H1 (cell line): ENCODE results near the gene CASTOR1. TPM values are rescaled to one million over a fixed set of nuclear protein-coding genes. Genes with fewer than 3 reads are reported as not detected.

Source experiments
- CTCF ChIA-PET: fragments of 300-600 bp; sonication (Branson Sonifier 250); formaldehyde crosslinking; loops from one replicate; lab custom pipeline; 2021; ENCODE audit not compliant: partially characterized antibody; lab: Charles Lee
- POLR2A ChIA-PET: fragments of 300-600 bp; sonication (Branson Sonifier 250); formaldehyde crosslinking; loops from one replicate; lab custom pipeline; 2021; ENCODE audit warnings: inconsistent platforms; ENCODE audit not compliant: partially characterized antibody; lab: Charles Lee
- DNase-seq, 2 experiments: peaks; one replicate each; pipeline versions ENCODE4 v3.0.0 to v3.0.0-alpha.2; 2010 to 2022; ENCODE audit warnings: low spot score in 2 of 2, low read depth in 1 of 2, mixed read lengths in 1 of 2
- FAIRE-seq: peaks from 2 replicates; lab custom pipeline; 2011; peaks lifted over from hg19 to GRCh38; lab: Jason Lieb, UNC
- H2AFZ ChIP-seq: 2 replicates; pipeline ENCODE4 v1.8.1; 2012; ENCODE audit warnings: low read length, inconsistent platforms
- H2AK5ac ChIP-seq: 2 replicates; pipeline ENCODE4 v1.6.1; 2013; ENCODE audit warnings: low read depth, low read length
- H2BK120ac ChIP-seq: replicated peaks from 2 replicates; pipeline ENCODE3; 2013; ENCODE audit warnings: low read depth, low read length, inconsistent platforms
- H2BK12ac ChIP-seq: 2 replicates; pipeline ENCODE4 v1.6.1; 2013; ENCODE audit warnings: low read depth, low read length
- H2BK15ac ChIP-seq: 2 replicates; pipeline ENCODE4 v1.6.1; 2013; ENCODE audit warnings: low read length
- H2BK20ac ChIP-seq: 2 replicates; pipeline ENCODE4 v1.6.1; 2013; ENCODE audit warnings: low read length
- H2BK5ac ChIP-seq: 2 replicates; pipeline ENCODE4 v1.6.1; 2013; ENCODE audit warnings: low read depth, low read length
- H3K14ac ChIP-seq: 2 replicates; pipeline ENCODE4 v1.6.1; 2013; ENCODE audit warnings: inconsistent platforms; ENCODE audit not compliant: insufficient read length
- H3K18ac ChIP-seq: 2 replicates; pipeline ENCODE4 v1.6.1; 2013; ENCODE audit warnings: low read length; ENCODE audit errors: extremely low read depth
- H3K23ac ChIP-seq: 2 replicates; pipeline ENCODE4 v1.6.1; 2013; ENCODE audit warnings: inconsistent platforms; ENCODE audit not compliant: insufficient read length
- H3K23me2 ChIP-seq: 2 replicates; pipeline ENCODE4 v1.6.1; 2013; ENCODE audit warnings: low read depth, low read length
- H3K27ac ChIP-seq: 2 replicates; pipeline ENCODE4 v1.6.1; 2011; ENCODE audit warnings: low read depth, low read length, inconsistent platforms
- H3K27me3 ChIP-seq, 4 experiments: replicated peaks in 1 of 4; 1 replicate in 1 of 4; 2 replicates in 3 of 4; pipeline versions ENCODE4 v1.6.1 to v1.8.1; 2011 to 2013; ENCODE audit warnings: low read length in 3 of 4, mild to moderate bottlenecking in 3 of 4, inconsistent platforms in 2 of 4, mixed read lengths in 2 of 4, moderate library complexity in 1 of 4; ENCODE audit not compliant: control insufficient read depth in 3 of 4, insufficient read depth in 3 of 4; ENCODE audit errors: extremely low read depth in 1 of 4
- H3K36me3 ChIP-seq, 4 experiments: 2 replicates each; pipeline versions ENCODE4 v1.6.1 to v1.8.1; 2011 to 2013; ENCODE audit warnings: mild to moderate bottlenecking in 4 of 4, low read length in 3 of 4, moderate library complexity in 2 of 4, control low read depth in 1 of 4, inconsistent platforms in 1 of 4; ENCODE audit not compliant: insufficient read depth in 4 of 4, control insufficient read depth in 2 of 4
- H3K4ac ChIP-seq: replicated peaks from 2 replicates; pipeline ENCODE3; 2013; ENCODE audit warnings: low read length, low read depth, mixed read lengths, inconsistent platforms; ENCODE audit not compliant: insufficient read length
- H3K4me1 ChIP-seq, 4 experiments: replicated peaks in 1 of 4; 1 replicate in 1 of 4; 2 replicates in 3 of 4; pipeline versions ENCODE4 v1.6.1 to v1.8.1; 2011 to 2013; ENCODE audit warnings: low read length in 3 of 4, inconsistent platforms in 2 of 4, mixed read lengths in 1 of 4; ENCODE audit not compliant: insufficient read depth in 4 of 4, control insufficient read depth in 3 of 4
- H3K4me2 ChIP-seq, 2 experiments: 2 replicates each; pipeline versions ENCODE4 v1.6.1 to v1.8.1; 2011 to 2013; ENCODE audit warnings: low read depth in 2 of 2, low read length in 2 of 2, control low read depth in 1 of 2, inconsistent platforms in 1 of 2, mild to moderate bottlenecking in 1 of 2; ENCODE audit not compliant: insufficient read depth in 1 of 2
- H3K4me3 ChIP-seq, 4 experiments: fragments of 200-600, 300-600 bp in 1 of 4; sonication (generic), shearing (Covaris generic), sonication (Bioruptor Twin) in 1 of 4; 2 replicates each; pipeline versions ENCODE4 v1.5.1 to v1.8.1; 2011 to 2016; ENCODE audit warnings: low read length in 4 of 4, low read depth in 3 of 4, control low read depth in 2 of 4, inconsistent platforms in 2 of 4, mild to moderate bottlenecking in 2 of 4, mixed read lengths in 1 of 4, moderate library complexity in 1 of 4; ENCODE audit not compliant: insufficient read depth in 2 of 4; ENCODE audit errors: extremely low read depth in 1 of 4
- H3K56ac ChIP-seq: replicated peaks from 2 replicates; pipeline ENCODE3; 2013; ENCODE audit warnings: low read depth, mild to moderate bottlenecking, mixed read lengths, low read length, inconsistent platforms; ENCODE audit not compliant: insufficient read length
- H3K79me1 ChIP-seq: 2 replicates; pipeline ENCODE4 v1.6.1; 2013; ENCODE audit warnings: low read depth, low read length, control low read depth
- H3K79me2 ChIP-seq, 2 experiments: 2 replicates each; pipeline versions ENCODE4 v1.6.1 to v1.8.1; 2012 to 2013; ENCODE audit warnings: low read length in 2 of 2, mild to moderate bottlenecking in 2 of 2, inconsistent platforms in 1 of 2; ENCODE audit not compliant: insufficient read depth in 2 of 2, control insufficient read depth in 1 of 2
- H3K9ac ChIP-seq, 4 experiments: replicated peaks in 1 of 4; 1 replicate in 1 of 4; 2 replicates in 3 of 4; pipeline versions ENCODE4 v1.6.1 to v1.8.1; 2011 to 2013; ENCODE audit warnings: low read depth in 3 of 4, low read length in 3 of 4, control low read depth in 2 of 4, mild to moderate bottlenecking in 2 of 4, moderate library complexity in 2 of 4, inconsistent platforms in 1 of 4; ENCODE audit errors: extremely low read depth in 1 of 4
- H3K9me3 ChIP-seq, 2 experiments: 2 replicates each; pipeline versions ENCODE4 v1.6.1 to v1.8.1; 2012 to 2013; ENCODE audit warnings: mild to moderate bottlenecking in 2 of 2, moderate library complexity in 2 of 2, control low read depth in 1 of 2, inconsistent platforms in 1 of 2, low read depth in 1 of 2, low read length in 1 of 2, mixed read lengths in 1 of 2; ENCODE audit not compliant: insufficient read depth in 2 of 2
- H4K20me1 ChIP-seq, 2 experiments: replicated peaks in 1 of 2; 2 replicates each; pipeline versions ENCODE3 to v1.8.1; 2011 to 2013; ENCODE audit warnings: inconsistent platforms in 2 of 2, low read length in 2 of 2, mild to moderate bottlenecking in 1 of 2; ENCODE audit not compliant: insufficient read depth in 2 of 2, control insufficient read depth in 1 of 2
- H4K5ac ChIP-seq: 2 replicates; pipeline ENCODE4 v1.6.1; 2013; ENCODE audit warnings: low read length, low read depth, mixed read lengths, inconsistent platforms; ENCODE audit not compliant: insufficient read length
- H4K8ac ChIP-seq: 2 replicates; pipeline ENCODE4 v1.8.0; 2013; ENCODE audit warnings: mild to moderate bottlenecking, moderate library complexity, low read length, inconsistent platforms; ENCODE audit not compliant: insufficient read depth; ENCODE audit errors: extremely low read depth
- H4K91ac ChIP-seq: replicated peaks from 2 replicates; pipeline ENCODE3; 2013; ENCODE audit warnings: low read length, mixed read lengths, inconsistent platforms; ENCODE audit not compliant: insufficient read length
- BACH1 ChIP-seq: IDR thresholded peaks from 2 replicates; pipeline ENCODE4 v1.6.1; 2012; ENCODE audit warnings: low read length, improper control_type of control experiment
- BCL11A ChIP-seq, 2 experiments: IDR thresholded peaks; one replicate each; pipeline ENCODE4 v1.6.1; 2011; ENCODE audit warnings: low read depth in 2 of 2, low read length in 2 of 2, mild to moderate bottlenecking in 2 of 2
- CTBP2 ChIP-seq: IDR thresholded peaks from 2 replicates; pipeline ENCODE4 v1.7.0; 2011; ENCODE audit warnings: borderline replicate concordance, mild to moderate bottlenecking, moderate library complexity, mixed read lengths, low read length; ENCODE audit not compliant: insufficient read depth, insufficient read length
- HDAC6 ChIP-seq: IDR thresholded peaks from one replicate; pipeline ENCODE4 v1.7.1; 2012; ENCODE audit warnings: low read depth, mild to moderate bottlenecking, inconsistent platforms, low read length, moderate library complexity
- KDM1A ChIP-seq: fragments of 200-600, 300-600 bp; sonication (generic); IDR thresholded peaks from 2 replicates; pipeline ENCODE4 v1.7.1; 2016; ENCODE audit warnings: mild to moderate bottlenecking, low read length, borderline replicate concordance
- POLR2AphosphoS5 ChIP-seq: IDR thresholded peaks from 2 replicates; pipeline ENCODE4 v1.6.1; 2011; ENCODE audit warnings: low read depth, low read length
- RBBP5 ChIP-seq: IDR thresholded peaks from 2 replicates; pipeline ENCODE4 v1.7.1; 2012; ENCODE audit warnings: low read depth, mild to moderate bottlenecking, inconsistent platforms, low read length, moderate library complexity, borderline replicate concordance
- SP2 ChIP-seq: IDR thresholded peaks from 2 replicates; pipeline ENCODE4 v1.6.1; 2012; ENCODE audit warnings: mild to moderate bottlenecking, low read length, inconsistent platforms
- WGBS, 2 experiments: shearing (Covaris generic) in 1 of 2; methylation state at CpG; one replicate each; pipeline versions ENCODE4 v1.1.6 to v1.1.7; 2013 to 2015; ENCODE audit warnings: low lambda C conversion rate in 2 of 2, mixed read lengths in 2 of 2, inconsistent platforms in 1 of 2, low coverage in 1 of 2, missing lambda C conversion rate in 1 of 2; ENCODE audit not compliant: insufficient replicate concordance in 2 of 2, insufficient coverage in 1 of 2, insufficient read length in 1 of 2; ENCODE audit errors: extremely low coverage in 1 of 2, missing lambda C conversion rate in 1 of 2; 5-methylcytosine and 5-hydroxymethylcytosine counted together
- polyA plus RNA-seq, 7 experiments: library from polyadenylated mRNA; depleted of rRNA in 3 of 7; stranded (reverse) in 5 of 7; unstranded in 2 of 7; fragments of >200 nt in 5 of 7; fragments of 200-250 nt in 2 of 7; gene quantifications; 1 replicate in 5 of 7; 2 replicates in 1 of 7; 4 replicates in 1 of 7; pipeline versions ENCODE4 v1.2.1 to v1.2.3, GENCODE V29; 2011 to 2013; ENCODE audit warnings: missing spikeins in 2 of 7, mixed read lengths in 2 of 7
- total RNA-seq: library from RNA; stranded (reverse); fragmentation: NEBNext Ultra II Directional; extraction: Animal tissue kit (Norgen Biotek cat#: 25700); gene quantifications from 2 replicates; pipeline ENCODE4 v1.2.1, GENCODE V29; 2021

Gene CASTOR1
- total and polyA plus RNA-seq, 2 of the 8 experiments (the other 6 are each of a cell fraction or from before 2014, with no cell fraction given), result 10.3 to 36.0 TPM

- Histone ChIP-seq H3K14ac (no peak overlapping the region), H3K18ac (no peak overlapping the region), H3K23me2 (peaks cover 10% of the 10 kb centered on the region; the same call in 1 of the 2 replicates), H3K79me2 (no peaks in the 10 kb centered on the region), H4K91ac (no peak overlapping the region), H3K4me1 (peaks cover 0 to 9% (median 6%) of the 10 kb centered on the region in 4 experiments; a peak in 6 of 7 replicates), H4K5ac (no peak overlapping the region), H3K56ac (no peak overlapping the region), H2AFZ (no peak overlapping the region), H3K27me3 (no peaks in the 10 kb centered on the region), H2BK20ac (no peak overlapping the region), H3K36me3 (no peaks in the 10 kb centered on the region), H2AK5ac (no peak overlapping the region), H4K8ac (no peak overlapping the region), H3K9me3 (no peaks in the 10 kb centered on the region), H3K4me2 (no peak overlapping the region), H3K27ac (no peak overlapping the region), H3K23ac (no peak overlapping the region), H2BK5ac (no peak overlapping the region), H3K79me1 (no peaks in the 10 kb centered on the region), H4K20me1 (peaks cover 0 to 4% of the 10 kb centered on the region in 2 experiments), H2BK12ac (no peak overlapping the region), H3K4ac (no peak overlapping the region), H2BK15ac (no peak overlapping the region), H3K4me3 (no peak overlapping the region), H2BK120ac (no peak overlapping the region), H3K9ac (no peak overlapping the region)
- DNase-seq (no peak), FAIRE-seq (no peak)
- ChIA-PET POLR2A (no interaction called here), CTCF (interaction anchor here (1.7 to 9.1 kb wide), 4 partner anchors 13 to 142 kb away, joined by 4 to 203 read pairs (median 6); partner anchors contain the start of gene TBC1D10A)
- 91% methylated on average over 4 of the region's 4 CpGs; no CpG with 5 or more reads in 1 of the 2 experiments for WGBS, 2 experiments
- no peak for TF ChIP-seq POLR2AphosphoS5
- TF ChIP-seq BCL11A (IDR thresholded peaks at IDR 0.05; ENCODE audit: low read depth in 2 of 2, low read length in 2 of 2), result no peak
- no peak for TF ChIP-seq RBBP5
- TF ChIP-seq SP2, result no peak
- no peak for TF ChIP-seq CTBP2
- no peak for TF ChIP-seq HDAC6
- TF ChIP-seq BACH1, result no peak
- no peak for TF ChIP-seq KDM1A
Observed at GRCh38 chr22:30284666-30285065, 4.6 kb downstream of the CASTOR1 start.
